A673 (cell line): ENCODE measurements around the gene BNC1.

Source experiments
- CTCF ChIP-seq: fragments of 300-800, 200-600 bp; sonication (generic); conservative IDR thresholded peaks from 2 replicates; pipeline ENCODE4 v1.5.1; 2017; ENCODE audit warnings: low read depth, mild to moderate bottlenecking, antibody characterized with exemption, low read length, moderate library complexity, mixed read lengths
- EZH2 ChIP-seq: fragments of 200-600 bp; sonication (generic); IDR thresholded peaks from 2 replicates; pipeline ENCODE4 v1.6.1; 2017; ENCODE audit warnings: borderline replicate concordance, low read depth, mild to moderate bottlenecking, mixed read lengths, antibody characterized with exemption, low read length; ENCODE audit not compliant: poor library complexity, severe bottlenecking

- no peak for TF ChIP-seq EZH2
- TF ChIP-seq CTCF, result no peak
These were observed 4.7 kb upstream of the BNC1 start for GRCh38 chr15:83289160-83289559.
